Measurements from ENCODE around the gene DHPS.

The DHPS gene

DNA sequence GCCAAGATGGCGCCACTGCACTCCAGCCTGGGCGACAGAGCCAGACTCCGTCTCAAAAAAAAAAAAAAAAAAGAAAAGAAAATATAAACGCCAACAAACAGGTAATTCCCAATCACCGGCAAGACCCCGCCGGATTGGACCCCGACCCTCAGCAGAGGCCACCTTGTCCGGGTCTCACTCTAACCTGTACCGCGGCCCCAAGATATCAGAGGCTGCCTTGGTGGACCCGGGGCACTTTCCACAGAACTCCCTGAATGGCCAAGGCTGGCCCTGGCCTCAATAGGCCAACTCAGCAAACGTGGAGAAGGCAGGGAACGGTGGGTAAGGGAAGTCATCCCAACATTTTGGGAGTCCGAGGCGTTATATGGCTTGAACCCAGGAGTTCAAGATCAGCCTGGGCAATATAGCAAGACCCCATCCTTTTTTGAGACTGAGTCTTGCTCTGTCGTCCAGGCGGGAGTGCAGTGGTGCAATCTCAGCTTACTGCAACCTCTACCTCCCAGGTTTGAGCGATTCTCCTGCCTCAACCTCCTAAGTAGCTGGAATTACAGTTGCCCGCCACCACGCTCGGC, 43.0 kb downstream of the DHPS start:
- DNase-seq (ENCODE audit: low read depth in 2 of 2) = no peak
- TF ChIP-seq, protein P1, sequence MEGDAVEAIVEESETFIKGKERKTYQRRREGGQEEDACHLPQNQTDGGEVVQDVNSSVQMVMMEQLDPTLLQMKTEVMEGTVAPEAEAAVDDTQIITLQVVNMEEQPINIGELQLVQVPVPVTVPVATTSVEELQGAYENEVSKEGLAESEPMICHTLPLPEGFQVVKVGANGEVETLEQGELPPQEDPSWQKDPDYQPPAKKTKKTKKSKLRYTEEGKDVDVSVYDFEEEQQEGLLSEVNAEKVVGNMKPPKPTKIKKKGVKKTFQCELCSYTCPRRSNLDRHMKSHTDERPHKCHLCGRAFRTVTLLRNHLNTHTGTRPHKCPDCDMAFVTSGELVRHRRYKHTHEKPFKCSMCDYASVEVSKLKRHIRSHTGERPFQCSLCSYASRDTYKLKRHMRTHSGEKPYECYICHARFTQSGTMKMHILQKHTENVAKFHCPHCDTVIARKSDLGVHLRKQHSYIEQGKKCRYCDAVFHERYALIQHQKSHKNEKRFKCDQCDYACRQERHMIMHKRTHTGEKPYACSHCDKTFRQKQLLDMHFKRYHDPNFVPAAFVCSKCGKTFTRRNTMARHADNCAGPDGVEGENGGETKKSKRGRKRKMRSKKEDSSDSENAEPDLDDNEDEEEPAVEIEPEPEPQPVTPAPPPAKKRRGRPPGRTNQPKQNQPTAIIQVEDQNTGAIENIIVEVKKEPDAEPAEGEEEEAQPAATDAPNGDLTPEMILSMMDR (IDR thresholded peaks at IDR 0.05; ENCODE audit: low read depth, low read length) = no peak
- H3K4me3 ChIP-seq (replicated peaks in 1 of 2; ENCODE audit: low read depth in 2 of 2, low read length in 2 of 2) = no peak overlapping the region

DNA sequence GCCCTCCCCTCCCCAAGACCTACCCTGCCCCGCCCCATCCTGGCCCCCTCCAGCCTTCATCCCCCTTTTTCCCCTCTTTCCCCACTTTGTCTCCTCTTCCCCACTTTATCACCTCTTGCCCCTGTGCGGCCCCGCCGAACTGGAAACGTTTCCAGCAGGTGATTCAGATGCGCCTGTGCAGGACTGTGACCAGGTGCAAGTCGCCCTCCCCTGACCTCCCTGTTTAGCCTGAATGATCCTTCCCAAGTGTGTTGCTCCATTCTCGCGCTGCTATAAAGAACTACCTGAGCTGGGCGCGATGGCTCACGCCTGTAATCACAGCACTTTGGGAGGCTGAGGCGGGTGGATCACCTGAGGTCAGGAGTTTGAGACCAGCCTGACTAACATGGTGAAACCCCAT, 45.0 kb downstream of the DHPS start:
- no peak overlapping the region for H3K4me3 ChIP-seq (replicated peaks in 1 of 2; ENCODE audit: low read depth in 2 of 2, low read length in 2 of 2)
- TF ChIP-seq, protein P1 (IDR thresholded peaks at IDR 0.05; ENCODE audit: low read depth, low read length) = no peak
- no peak for DNase-seq (ENCODE audit: low read depth in 2 of 2)

DNA sequence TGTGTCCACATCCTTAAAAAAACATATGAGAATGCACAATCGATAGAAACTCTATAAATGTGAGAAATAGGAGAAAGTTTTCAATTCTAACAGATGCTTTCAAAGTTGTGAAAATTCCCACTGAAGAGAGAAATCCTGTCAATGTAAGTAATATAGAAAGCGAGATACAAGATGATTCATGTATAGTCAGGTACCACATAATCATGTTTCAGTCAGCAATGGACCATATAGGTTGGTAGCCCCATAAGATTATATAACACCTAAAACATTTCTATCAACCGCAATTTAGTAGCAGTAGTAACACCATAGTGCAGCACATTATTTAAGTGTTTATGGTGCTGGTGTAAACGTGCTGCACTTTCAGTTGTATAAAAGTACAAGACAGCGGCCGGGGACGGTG, 52.5 kb downstream of the DHPS start:
- no peak for DNase-seq (ENCODE audit: low read depth in 2 of 2)
- TF ChIP-seq, protein P1 (IDR thresholded peaks at IDR 0.05; ENCODE audit: low read depth, low read length) = no peak

DNA sequence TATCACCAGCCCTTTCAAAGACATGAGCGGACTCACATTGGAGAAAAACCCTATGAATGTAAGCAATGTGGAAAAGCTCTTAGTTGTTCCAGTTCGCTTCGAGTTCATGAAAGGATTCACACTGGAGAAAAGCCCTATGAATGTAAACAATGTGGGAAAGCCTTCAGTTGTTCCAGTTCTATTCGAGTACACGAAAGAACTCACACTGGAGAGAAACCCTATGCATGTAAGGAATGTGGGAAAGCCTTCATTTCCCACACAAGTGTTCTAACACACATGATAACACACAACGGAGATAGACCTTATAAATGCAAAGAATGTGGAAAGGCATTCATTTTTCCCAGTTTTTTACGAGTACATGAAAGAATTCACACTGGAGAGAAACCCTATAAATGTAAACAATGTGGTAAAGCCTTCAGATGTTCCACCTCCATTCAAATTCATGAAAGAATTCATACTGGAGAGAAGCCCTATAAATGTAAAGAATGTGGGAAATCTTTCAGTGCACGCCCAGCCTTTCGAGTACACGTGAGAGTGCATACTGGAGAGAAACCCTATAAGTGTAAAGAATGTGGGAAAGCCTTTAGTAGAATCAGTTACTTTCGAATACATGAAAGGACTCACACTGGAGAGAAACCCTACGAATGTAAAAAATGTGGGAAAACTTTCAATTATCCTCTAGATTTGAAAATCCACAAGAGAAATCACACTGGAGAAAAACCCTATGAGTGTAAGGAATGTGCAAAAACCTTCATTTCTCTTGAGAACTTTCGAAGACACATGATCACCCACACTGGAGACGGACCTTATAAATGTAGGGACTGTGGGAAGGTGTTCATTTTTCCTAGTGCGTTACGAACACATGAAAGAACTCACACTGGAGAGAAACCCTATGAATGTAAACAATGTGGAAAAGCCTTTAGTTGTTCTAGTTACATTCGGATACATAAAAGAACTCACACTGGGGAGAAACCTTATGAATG, 53.3 kb downstream of the DHPS start:
- H3K4me3 ChIP-seq (replicated peaks in 1 of 2; ENCODE audit: low read depth in 2 of 2, low read length in 2 of 2) = no peak overlapping the region
- TF ChIP-seq, protein P1 (IDR thresholded peaks at IDR 0.05; ENCODE audit: low read depth, low read length) = no peak
- DNase-seq (ENCODE audit: low read depth in 2 of 2) = peak; percentile 17 to 36

More for the DNA sequence above, 52.5 kb downstream of the DHPS start:
- no peak overlapping the region for H3K4me3 ChIP-seq (replicated peaks in 1 of 2; ENCODE audit: low read depth in 2 of 2, low read length in 2 of 2)

DNA sequence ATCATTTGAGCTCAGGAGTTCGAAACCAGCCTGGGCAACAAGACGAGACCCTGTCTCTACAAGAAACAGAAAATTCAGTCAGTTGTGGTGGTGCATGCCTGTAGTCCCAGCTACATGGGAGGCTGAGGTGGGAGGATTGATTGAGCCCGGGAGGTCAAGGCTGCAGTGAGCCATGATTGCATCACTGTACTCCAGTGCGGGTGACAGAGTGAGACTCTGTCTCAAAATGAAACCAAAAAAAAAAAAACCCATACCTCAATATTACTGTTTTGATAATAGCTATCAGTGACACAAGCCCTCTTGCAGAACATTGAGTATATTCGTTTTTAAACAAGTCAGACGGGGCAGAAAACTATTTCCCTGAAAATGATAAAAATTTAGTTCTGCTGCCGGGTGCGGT, 54.7 kb downstream of the DHPS start:
- no peak overlapping the region for H3K4me3 ChIP-seq (replicated peaks in 1 of 2; ENCODE audit: low read depth in 2 of 2, low read length in 2 of 2)
- TF ChIP-seq, protein P1 (IDR thresholded peaks at IDR 0.05; ENCODE audit: low read depth, low read length) = no peak
- no peak for DNase-seq (ENCODE audit: low read depth in 2 of 2)
